Measurements from ENCODE around the gene BID. TPM values are rescaled to one million over a fixed set of nuclear protein-coding genes. Genes with fewer than 3 reads are reported as not detected.
A peak's percentile ranks its signal among the peaks of the same experiment; 100 is the strongest.

The BID gene
- total and polyA plus RNA-seq, 12 donors, result 3.8 to 26.6 (median 10.6) TPM

DNA sequence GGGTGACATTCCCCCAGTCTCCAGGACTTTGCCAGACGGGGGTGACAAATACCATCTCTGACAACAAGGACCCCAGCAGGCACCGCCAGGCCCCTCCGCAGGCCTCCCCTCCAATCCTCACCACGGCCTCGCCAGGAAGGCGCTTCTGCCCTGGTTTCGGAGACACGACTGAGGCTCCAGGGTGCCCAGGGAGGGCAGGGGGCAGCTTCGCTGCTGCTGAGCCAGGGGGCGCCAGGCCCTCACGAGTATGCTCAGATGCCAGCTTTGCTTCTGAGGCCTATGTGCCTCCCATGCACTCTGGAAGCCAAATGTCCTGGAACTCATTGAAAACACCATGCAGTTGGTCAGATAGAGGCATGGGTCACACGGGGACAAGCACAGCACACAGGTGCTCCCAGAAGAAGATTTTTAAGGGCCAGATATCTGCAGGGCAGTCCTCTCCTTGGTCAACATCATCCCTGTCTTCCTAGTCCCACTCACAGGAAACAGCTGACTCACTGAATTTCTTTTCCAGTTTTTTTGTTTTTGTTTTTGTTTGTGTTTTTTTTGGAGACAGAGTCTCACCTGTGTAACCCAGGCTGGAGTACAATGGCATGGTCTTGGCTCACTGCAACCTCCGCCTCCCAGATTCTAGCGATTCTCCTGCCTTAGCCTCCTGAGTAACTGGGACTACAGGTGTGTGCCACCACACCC lies 19.9 kb downstream of the BID start:
- no peak overlapping the region for H3K27ac ChIP-seq
- H3K36me3 ChIP-seq (replicated peaks in 1 of 2), result no peaks in the 10 kb centered on the region
- no peaks in the 10 kb centered on the region for H3K9me3 ChIP-seq (replicated peaks in 1 of 3)
- WGBS, 4 donors, result 87 to 91% (median 89%) methylated on average over 3 to 14 of the region's 14 CpGs
- DNase-seq, result no peak
- no peaks in the 10 kb centered on the region for H3K27me3 ChIP-seq
- intact Hi-C loops (cut with DNase I), result no loop called here
- TF ChIP-seq POLR2A (IDR thresholded peaks at IDR 0.05) (no peak), CTCF (IDR thresholded peaks at IDR 0.05) (peak in 1 of 6 experiments; percentile 21)
- no peak overlapping the region for H3K4me3 ChIP-seq
- no peaks in the 10 kb centered on the region for H3K4me1 ChIP-seq (replicated peaks in 1 of 2)

GRCh38 chr22:17753401-17753989 lies 20.8 kb downstream of the BID start:
- H3K9me3 ChIP-seq (replicated peaks in 1 of 3), result no peaks in the 10 kb centered on the region
- 83 to 90% (median 85%) methylated on average over 7 to 13 of the region's 13 CpGs for WGBS, 4 donors
- H3K36me3 ChIP-seq (replicated peaks in 1 of 2), result no peaks in the 10 kb centered on the region
- no peaks in the 10 kb centered on the region for H3K4me1 ChIP-seq (replicated peaks in 1 of 2)
- TF ChIP-seq CTCF (IDR thresholded peaks at IDR 0.05) (no peak), POLR2A (IDR thresholded peaks at IDR 0.05) (no peak)
- intact Hi-C loops (cut with DNase I), result no loop called here
- H3K27me3 ChIP-seq, result no peaks in the 10 kb centered on the region
- no peak overlapping the region for H3K4me3 ChIP-seq
- DNase-seq, result no peak
- H3K27ac ChIP-seq, result no peak overlapping the region

GRCh38 chr22:17751596-17751995 lies 22.7 kb downstream of the BID start:
- Histone ChIP-seq H3K27ac (no peak overlapping the region), H3K36me3 (replicated peaks in 1 of 2) (no peaks in the 10 kb centered on the region), H3K9me3 (replicated peaks in 1 of 3) (no peaks in the 10 kb centered on the region), H3K4me3 (no peak overlapping the region), H3K27me3 (no peaks in the 10 kb centered on the region), H3K4me1 (replicated peaks in 1 of 2) (no peaks in the 10 kb centered on the region)
- no peak for TF ChIP-seq CTCF (IDR thresholded peaks at IDR 0.05)
- no peak for TF ChIP-seq POLR2A (IDR thresholded peaks at IDR 0.05)
- DNase-seq, result no peak
- intact Hi-C loops (cut with DNase I), result no loop called here
- 71 to 88% (median 78%) methylated on average over 4 to 6 of the region's 6 CpGs for WGBS, 4 donors

DNA sequence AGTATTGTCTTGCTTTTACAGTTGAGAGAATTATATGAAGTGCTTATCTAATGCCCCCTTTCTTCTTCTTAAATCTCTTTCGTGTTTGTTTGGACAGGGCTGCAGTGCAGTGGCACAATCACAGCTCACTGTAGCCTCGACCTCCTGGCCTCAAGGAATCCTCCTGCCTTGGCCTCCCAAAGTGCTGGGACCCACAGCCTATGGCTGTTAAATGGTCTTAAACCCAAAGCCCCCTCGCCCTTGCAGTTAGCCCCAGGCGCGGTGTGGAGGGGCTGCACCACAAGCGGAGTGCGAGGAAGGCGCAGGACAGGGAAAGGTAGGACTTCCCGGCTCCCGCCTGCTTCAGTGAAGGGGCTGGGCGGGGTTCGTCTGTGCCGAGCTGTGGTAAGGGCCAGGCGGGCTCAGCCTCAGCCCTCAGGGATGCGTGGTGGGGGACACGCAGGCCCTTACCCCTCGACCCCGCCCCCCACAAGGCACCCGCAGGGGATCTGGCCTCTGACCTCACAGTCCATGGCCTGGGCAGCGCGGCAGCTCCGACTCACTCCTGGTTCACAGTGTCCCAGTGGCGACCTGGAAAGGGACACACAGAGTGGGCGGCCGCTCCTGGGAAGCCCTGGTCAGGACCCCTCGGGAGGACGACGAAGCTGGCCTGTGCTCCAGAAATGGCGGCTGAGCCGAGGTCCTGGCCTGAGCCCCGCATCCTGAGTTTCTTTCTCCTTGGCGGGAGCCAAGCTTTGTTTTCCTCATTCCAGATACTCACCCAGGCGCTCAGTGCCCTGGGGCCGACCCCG lies 24.5 kb downstream of the BID start:
- no peaks in the 10 kb centered on the region for H3K36me3 ChIP-seq (replicated peaks in 1 of 2)
- intact Hi-C loops (cut with DNase I), result no loop called here
- TF ChIP-seq POLR2A (IDR thresholded peaks at IDR 0.05) (no peak), CTCF (IDR thresholded peaks at IDR 0.05) (no peak)
- WGBS, 4 donors, result 84 to 92% (median 89%) methylated on average over 18 to 35 of the region's 35 CpGs
- H3K4me3 ChIP-seq, result no peak overlapping the region
- no peaks in the 10 kb centered on the region for H3K27me3 ChIP-seq
- no peak for DNase-seq
- no peak overlapping the region for H3K27ac ChIP-seq
- H3K4me1 ChIP-seq (replicated peaks in 1 of 2), result no peaks in the 10 kb centered on the region
- H3K9me3 ChIP-seq (replicated peaks in 1 of 3), result no peaks in the 10 kb centered on the region

Data from adrenal gland (tissue), 12 donors.